ENCODE data around the gene MAST3.

- no peak for TF ChIP-seq ZFX (IDR thresholded peaks at IDR 0.05)
- TF ChIP-seq CTCF (conservative IDR thresholded peaks at IDR 0.05): no peak
Measured at GRCh38 chr19:18121166-18121565, 23.6 kb downstream of the MAST3 start.
